Activated naive CD4-positive, alpha-beta T cell treated with anti-CD3 and anti-CD28 coated beads, Interleukin-2, amount 10 ng/mL, durations not matched to agents 7 days and 5 days (primary cell): ENCODE results near the gene CDHR3.
A peak's percentile ranks its signal among the peaks of the same experiment; 100 is the strongest.

Source experiments
- CTCF ChIA-PET: fragments of 350-600 bp; sonication (Branson Sonifier 250); formaldehyde crosslinking; loops from one replicate; lab custom pipeline; 2021; ENCODE audit warnings: antibody characterized with exemption; lab: Charles Lee
- DNase-seq: peaks from one replicate; pipeline ENCODE4 v3.0.0-alpha.2; 2020
- H3K27ac Mint-ChIP-seq: one replicate; pipeline ENCODE4 v1.8.0; 2021; ENCODE audit warnings: mild to moderate bottlenecking, moderate library complexity, mixed read lengths
- H3K27me3 Mint-ChIP-seq: one replicate; pipeline ENCODE4 v1.8.0; 2021; ENCODE audit warnings: mild to moderate bottlenecking, mixed read lengths
- H3K36me3 Mint-ChIP-seq: one replicate; pipeline ENCODE4 v1.8.0; 2021; ENCODE audit warnings: mixed read lengths
- H3K4me1 Mint-ChIP-seq: one replicate; pipeline ENCODE4 v1.8.0; 2021; ENCODE audit warnings: mixed read lengths
- H3K4me3 Mint-ChIP-seq: one replicate; pipeline ENCODE4 v1.8.0; 2021; ENCODE audit warnings: mild to moderate bottlenecking, moderate library complexity, mixed read lengths
- H3K9me3 Mint-ChIP-seq: one replicate; pipeline ENCODE4 v1.8.0; 2021; ENCODE audit warnings: mixed read lengths

CDHR3 gene

DNA sequence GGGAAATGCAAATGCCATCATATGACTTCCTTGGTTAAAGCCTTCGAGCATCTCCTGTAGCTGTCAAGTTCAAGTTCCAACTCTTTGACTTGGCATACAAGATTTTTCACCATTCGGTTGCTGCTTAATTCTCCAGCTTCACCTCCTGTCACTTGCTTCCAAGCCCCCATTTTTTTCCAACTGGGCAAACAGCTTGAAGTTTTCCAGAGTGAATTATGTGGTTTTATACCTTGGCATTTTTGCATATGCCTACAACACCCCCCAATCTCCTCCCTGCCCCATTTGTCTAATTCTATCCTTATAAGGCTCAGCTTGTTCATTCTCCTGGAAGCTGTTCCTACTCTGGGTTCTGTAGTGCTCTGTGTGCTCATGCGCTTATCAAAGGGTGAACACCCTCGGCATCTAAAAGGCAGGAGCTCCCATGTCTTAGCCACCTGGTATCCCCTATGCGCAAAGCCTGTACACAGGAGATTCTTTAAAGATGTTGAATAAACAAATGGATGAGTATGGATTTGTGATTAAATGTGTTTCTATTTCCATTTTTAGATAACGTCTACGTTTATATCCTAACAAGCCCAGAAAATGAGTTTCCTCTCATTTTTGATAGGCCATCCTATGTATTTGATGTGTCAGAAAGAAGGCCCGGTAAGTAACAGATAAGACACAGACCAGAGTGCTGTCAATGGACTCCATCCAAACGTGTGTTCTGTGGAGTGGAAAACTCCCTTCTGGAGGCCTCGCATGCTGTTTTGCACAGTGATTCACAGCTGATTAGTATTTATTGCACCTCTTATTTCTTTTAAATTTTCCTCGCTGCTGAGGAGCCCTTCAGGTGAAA lies 52.5 kb downstream of the CDHR3 start:
- H3K27me3 Mint-ChIP-seq: peaks cover 17% of the 10 kb centered on the region
- no peak overlapping the region for H3K27ac Mint-ChIP-seq
- H3K4me3 Mint-ChIP-seq: no peak overlapping the region
- H3K36me3 Mint-ChIP-seq: no peaks in the 10 kb centered on the region
- H3K9me3 Mint-ChIP-seq: no peaks in the 10 kb centered on the region
- H3K4me1 Mint-ChIP-seq: peaks cover 62% of the 10 kb centered on the region
- no peak for DNase-seq
- CTCF ChIA-PET: interaction anchor here (1.0 to 1.8 kb wide), 6 partner anchors 13 to 254 kb away, joined by 3 to 6 read pairs (median 4); no protein-coding TSS in a partner anchor

DNA sequence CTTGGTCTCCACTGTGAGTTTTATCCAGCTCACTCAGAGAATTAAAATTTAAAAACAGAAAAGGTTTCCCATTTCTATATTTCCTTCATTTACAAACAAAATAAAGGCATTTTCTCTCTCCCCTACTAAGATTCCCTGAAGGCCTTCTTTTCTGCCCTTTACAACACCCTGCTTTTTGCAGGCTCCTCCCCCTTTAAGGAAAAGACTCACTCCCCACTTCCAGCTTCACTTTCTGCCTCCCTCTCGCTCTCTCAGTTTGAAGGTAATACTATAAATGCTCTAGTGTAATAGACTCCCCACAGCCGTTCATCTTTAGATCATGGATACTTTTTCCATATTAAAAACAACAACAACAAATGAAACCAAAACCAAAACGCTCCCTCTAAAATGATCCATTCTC lies 53.3 kb downstream of the CDHR3 start:
- Mint-ChIP-seq H3K4me1 (peaks cover 67% of the 10 kb centered on the region), H3K4me3 (no peak overlapping the region), H3K27ac (no peak overlapping the region), H3K36me3 (no peaks in the 10 kb centered on the region), H3K9me3 (no peaks in the 10 kb centered on the region), H3K27me3 (peaks cover 17% of the 10 kb centered on the region)
- DNase-seq: no peak
- CTCF ChIA-PET: interaction anchor here (0.7 to 1.8 kb wide), 4 partner anchors 24 to 256 kb away, joined by 3 to 4 read pairs (median 4); no protein-coding TSS in a partner anchor

DNA sequence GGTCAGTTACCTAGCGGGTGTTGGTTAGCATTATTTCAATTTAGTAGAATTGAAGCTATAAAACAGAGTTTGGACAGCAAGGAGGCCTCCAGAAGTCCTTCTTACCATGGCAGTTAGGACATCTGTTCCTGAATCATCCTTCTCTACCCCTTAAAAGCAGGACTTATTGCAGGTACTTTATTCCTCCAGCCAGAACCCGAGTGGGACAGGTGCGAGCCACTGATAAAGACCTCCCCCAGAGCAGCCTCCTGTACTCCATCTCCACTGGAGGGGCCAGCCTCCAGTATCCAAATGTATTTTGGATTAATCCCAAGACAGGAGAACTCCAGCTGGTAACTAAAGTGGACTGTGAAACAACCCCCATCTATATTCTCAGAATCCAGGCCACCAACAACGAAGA lies 54.6 kb downstream of the CDHR3 start:
- CTCF ChIA-PET: no interaction called here
- H3K27ac Mint-ChIP-seq: no peak overlapping the region
- peaks cover 11% of the 10 kb centered on the region for H3K27me3 Mint-ChIP-seq
- peaks cover 67% of the 10 kb centered on the region for H3K4me1 Mint-ChIP-seq
- no peaks in the 10 kb centered on the region for H3K36me3 Mint-ChIP-seq
- H3K4me3 Mint-ChIP-seq: no peak overlapping the region
- H3K9me3 Mint-ChIP-seq: no peaks in the 10 kb centered on the region
- DNase-seq: no peak

DNA sequence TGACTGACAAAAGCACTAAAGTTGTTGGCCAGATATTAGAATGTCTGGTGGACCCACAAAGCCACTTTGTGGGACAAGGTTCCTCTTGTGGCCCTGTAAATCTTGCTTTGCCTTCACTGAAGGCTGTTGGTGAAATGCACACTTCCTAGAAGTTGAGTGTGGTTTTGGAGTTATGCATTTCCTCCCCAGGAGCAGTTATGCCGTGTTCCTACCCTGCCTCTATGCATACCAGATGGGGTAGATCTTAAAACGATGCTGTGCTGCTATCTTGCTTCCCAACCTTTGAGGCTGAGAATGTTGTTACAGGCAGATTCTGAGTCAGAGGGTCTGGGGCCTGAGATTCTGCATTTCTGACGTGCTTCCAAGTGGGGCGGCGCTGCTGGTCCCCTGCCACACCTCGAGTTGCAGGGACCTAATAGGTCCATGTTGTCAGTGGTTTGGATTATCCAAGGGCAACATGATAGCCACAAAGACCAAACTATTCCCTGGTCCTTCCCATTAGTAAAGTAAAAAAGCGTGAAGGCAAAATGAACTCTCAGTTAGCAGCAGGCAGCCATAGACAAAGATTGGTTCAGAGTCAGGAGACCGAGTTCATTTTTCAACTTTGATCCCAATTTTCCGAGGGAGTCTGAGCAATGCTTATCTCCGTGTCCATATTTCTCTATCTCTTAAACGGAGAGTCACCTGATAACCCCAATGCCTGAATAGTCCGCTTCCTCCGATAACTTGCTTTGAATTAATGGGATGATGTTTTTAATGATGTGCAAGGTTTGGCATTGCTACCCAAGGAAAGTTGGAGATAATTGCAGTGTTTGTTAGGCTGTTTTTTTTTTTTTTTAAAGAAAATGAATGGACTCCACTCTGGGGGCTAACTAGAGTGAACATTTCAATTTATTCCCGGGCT lies 55.8 kb downstream of the CDHR3 start:
- peaks cover 76% of the 10 kb centered on the region for H3K4me1 Mint-ChIP-seq
- peaks cover 8% of the 10 kb centered on the region for H3K27me3 Mint-ChIP-seq
- H3K4me3 Mint-ChIP-seq: no peak overlapping the region
- peak overlapping the region; percentile 30 for H3K27ac Mint-ChIP-seq
- no peaks in the 10 kb centered on the region for H3K9me3 Mint-ChIP-seq
- CTCF ChIA-PET: interaction anchor here (0.8 to 2.2 kb wide), 3 partner anchors 8 to 258 kb away, joined by 3 to 6 read pairs (median 3); no protein-coding TSS in a partner anchor
- DNase-seq: no peak
- H3K36me3 Mint-ChIP-seq: no peaks in the 10 kb centered on the region

DNA sequence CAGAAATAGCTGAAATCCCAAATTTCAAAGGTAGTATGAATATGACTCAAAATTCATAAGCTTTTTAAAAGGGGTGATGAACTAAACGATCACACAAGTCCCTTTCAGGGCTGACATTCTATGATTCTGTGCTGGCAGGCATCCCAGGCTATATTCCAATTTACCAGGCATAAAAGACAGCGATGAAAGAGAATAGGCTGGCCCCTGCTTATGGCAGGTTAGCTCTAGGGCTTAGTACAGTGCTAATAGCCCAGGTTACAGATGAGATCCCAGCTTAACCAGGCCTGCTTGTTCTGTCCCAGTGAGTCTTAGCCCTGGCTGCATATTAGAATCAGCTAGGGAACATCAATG lies 56.4 kb downstream of the CDHR3 start:
- H3K36me3 Mint-ChIP-seq: no peaks in the 10 kb centered on the region

DNA sequence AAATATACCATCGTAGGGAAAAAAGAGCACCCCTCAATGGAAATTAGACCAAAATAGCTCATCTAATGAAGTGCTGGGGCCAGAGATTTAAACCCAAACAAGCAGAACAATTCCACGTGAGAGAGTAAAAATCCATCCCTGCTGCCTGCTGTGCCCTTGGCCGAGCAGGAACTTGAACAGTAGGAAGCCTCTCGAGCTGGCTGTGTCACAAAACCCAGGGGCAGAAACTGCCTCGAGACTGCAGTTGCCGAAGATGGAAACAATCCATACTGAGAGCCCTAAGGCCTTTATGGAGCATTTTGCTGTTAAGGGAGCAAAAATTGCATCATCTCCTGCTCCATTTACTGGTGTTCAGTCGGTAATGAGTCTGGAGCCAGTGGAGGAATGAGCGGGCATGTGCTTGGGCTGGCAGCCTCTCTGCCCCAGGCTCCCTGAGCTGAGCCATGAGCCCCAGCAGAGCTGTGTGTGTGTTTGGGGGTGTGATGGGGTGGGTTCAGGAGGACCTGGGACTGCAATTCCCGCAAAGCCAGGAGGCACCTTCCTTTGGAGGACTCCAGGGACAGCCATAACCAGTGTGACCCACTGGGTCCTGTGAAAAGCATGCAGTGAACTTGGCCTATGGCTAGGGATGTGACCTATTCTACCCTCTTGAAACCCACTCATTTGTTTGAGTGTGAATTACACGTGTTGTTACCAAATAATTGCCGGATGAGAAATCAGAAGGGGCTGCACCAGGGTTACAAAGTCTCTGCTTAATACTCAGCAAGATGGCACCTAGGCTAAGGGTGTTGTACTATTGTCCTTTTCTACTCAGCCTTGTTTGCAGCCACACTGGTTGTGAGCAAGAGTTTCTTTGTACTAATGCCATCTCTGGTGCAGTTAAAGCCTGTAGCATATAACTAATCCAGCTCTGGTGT lies 58.3 kb downstream of the CDHR3 start:
- Mint-ChIP-seq H3K27me3 (peaks cover 12% of the 10 kb centered on the region), H3K4me1 (peaks cover 79% of the 10 kb centered on the region), H3K4me3 (peak overlapping the region; percentile 6), H3K27ac (peak overlapping the region; percentile 93), H3K36me3 (no peaks in the 10 kb centered on the region), H3K9me3 (no peaks in the 10 kb centered on the region)
- no peak for DNase-seq
- CTCF ChIA-PET: interaction anchor here (0.9 to 3.5 kb wide), 6 partner anchors 8 to 365 kb away, joined by 3 to 8 read pairs (median 6); no protein-coding TSS in a partner anchor

More for the DNA sequence above, 56.4 kb downstream of the CDHR3 start:
- Mint-ChIP-seq H3K27me3 (peaks cover 11% of the 10 kb centered on the region), H3K9me3 (no peaks in the 10 kb centered on the region), H3K4me3 (no peak overlapping the region), H3K4me1 (peaks cover 82% of the 10 kb centered on the region), H3K27ac (no peak overlapping the region)
- no peak for DNase-seq
- CTCF ChIA-PET: interaction anchor here (0.8 to 3.5 kb wide), 4 partner anchors 8 to 259 kb away, joined by 3 to 8 read pairs (median 4); no protein-coding TSS in a partner anchor

DNA sequence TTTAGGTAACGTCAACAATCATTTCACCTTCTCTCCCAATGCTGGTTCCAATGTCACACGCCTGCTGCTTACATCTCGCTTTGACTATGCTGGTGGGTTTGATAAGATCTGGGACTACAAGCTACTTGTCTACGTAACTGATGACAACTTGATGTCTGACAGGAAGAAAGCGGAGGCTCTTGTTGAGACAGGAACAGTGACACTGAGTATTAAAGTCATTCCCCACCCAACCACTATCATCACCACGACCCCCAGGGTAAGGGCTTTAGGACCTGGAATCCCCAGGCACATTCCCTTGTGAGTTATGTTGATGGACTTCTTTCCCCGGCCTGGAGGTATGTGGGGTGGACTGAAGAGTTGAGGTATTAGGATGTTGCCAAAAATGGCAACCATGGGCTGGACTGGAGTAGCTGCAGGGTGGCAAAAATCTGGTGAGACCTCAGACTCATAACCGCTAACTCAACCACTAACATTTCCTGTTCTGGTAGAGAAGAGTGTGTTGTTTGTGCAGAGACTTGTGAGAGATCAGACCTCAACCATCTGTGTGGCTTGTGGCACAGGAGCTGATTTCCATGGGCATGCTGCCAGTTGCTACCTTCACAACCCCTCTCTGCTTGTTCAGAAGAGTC lies 59.2 kb downstream of the CDHR3 start:
- peak overlapping the region; percentile 6 for H3K4me3 Mint-ChIP-seq
- H3K9me3 Mint-ChIP-seq: no peaks in the 10 kb centered on the region
- peaks cover 78% of the 10 kb centered on the region for H3K4me1 Mint-ChIP-seq
- H3K27ac Mint-ChIP-seq: peak overlapping the region; percentile 93
- peak; percentile 82 for DNase-seq
- H3K27me3 Mint-ChIP-seq: peaks cover 17% of the 10 kb centered on the region
- CTCF ChIA-PET: interaction anchor here (1.3 to 3.5 kb wide), 7 partner anchors 14 to 366 kb away, joined by 3 to 8 read pairs (median 6); no protein-coding TSS in a partner anchor
- no peaks in the 10 kb centered on the region for H3K36me3 Mint-ChIP-seq

DNA sequence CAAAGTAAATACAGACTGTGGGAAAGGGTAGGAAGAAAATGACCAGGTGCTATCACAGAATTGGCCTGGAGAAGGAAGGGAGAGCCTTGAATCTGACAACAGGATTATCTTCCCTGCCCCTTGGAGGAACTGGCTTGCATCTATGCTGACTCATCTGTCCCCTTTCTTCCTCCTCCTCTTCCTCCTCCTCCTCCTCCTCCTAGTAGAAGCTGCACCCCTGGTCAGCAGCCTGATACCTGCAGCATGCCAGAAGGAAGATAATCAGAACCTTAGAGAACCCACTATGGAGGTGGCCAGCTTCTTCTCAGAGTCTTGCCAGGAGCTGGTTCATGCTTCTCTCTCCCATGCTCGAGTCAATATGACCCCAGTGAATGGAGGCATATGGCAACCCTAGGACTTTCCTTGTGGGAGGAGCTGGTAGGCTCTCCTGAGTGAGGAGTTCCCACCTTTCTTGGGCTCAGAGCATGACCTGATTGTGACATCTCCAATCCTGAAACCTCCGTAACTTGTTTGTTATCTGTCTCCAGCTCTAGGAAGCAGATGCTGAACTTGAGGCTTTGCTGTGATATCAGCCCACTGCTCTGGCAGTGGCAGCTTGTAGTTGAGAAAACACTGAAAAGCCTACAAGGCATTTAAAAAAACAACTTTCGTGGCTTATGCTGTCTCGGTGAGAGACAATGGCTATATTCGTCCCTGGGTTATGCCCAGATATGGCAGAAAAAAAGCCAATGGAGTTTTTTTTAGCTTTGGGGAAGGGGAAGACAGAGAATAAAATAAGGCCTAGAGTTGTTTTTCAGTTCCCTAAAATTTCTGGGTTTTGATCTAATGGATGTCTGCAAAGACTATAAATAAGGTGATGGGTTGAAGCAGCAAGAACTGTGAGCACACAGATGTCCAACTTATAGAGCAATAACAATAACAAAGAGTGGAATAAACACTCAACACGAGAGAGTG lies 60.6 kb downstream of the CDHR3 start:
- Mint-ChIP-seq H3K27me3 (peaks cover 18% of the 10 kb centered on the region), H3K36me3 (no peaks in the 10 kb centered on the region), H3K4me1 (peaks cover 72% of the 10 kb centered on the region), H3K9me3 (no peaks in the 10 kb centered on the region), H3K27ac (peak overlapping the region; percentile 93), H3K4me3 (no peak overlapping the region)
- no peak for DNase-seq
- CTCF ChIA-PET: interaction anchor here (0.6 to 2.2 kb wide), 5 partner anchors 13 to 509 kb away, joined by 3 to 8 read pairs (median 6); no protein-coding TSS in a partner anchor

DNA sequence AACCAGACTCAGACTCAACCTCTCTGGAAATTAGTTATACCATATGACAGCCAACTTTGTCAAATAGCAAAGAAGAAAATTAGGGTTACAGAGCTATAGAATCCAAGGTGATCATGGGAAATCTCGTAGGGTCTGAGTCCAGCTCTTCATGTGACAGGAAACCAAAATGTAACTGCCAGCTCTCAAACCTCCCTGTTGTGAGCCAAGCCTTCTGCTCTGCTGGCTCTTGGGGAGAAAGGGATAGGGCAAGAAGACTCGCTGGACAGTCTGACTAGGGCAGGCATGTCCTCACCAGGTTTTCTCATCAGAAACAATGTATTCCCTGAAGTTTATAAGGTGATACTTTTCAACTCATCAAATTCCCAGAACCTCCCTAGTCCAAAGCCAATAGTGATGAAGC lies 63.0 kb downstream of the CDHR3 start:
- CTCF ChIA-PET: interaction anchor here (0.6 to 1.5 kb wide), 5 partner anchors 13 to 303 kb away, joined by 3 to 4 read pairs (median 3); no protein-coding TSS in a partner anchor
- Mint-ChIP-seq H3K36me3 (no peaks in the 10 kb centered on the region), H3K27ac (no peak overlapping the region), H3K9me3 (no peaks in the 10 kb centered on the region), H3K4me3 (no peak overlapping the region), H3K4me1 (peaks cover 52% of the 10 kb centered on the region), H3K27me3 (peaks cover 21% of the 10 kb centered on the region)
- DNase-seq: no peak

DNA sequence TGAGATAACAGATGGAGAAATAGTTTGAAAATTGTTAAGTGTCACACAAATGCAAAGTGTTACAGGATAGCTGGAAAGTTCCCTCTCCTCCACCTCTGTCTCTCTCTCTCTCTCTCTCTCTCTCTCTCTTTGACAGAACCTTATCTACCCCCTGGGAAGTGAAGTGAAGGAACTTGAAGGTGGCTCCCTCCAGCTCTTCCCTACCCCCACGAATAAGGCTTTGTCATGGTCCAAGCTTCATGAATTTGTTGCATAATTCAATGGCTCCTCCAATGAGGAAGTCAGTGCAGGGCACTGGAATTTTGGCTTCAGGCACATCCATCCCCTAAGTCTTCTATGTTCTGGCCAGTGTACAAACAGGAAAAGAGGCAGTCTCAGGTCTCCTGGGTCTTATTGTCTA lies 66.4 kb downstream of the CDHR3 start:
- Mint-ChIP-seq H3K9me3 (no peaks in the 10 kb centered on the region), H3K27me3 (peaks cover 27% of the 10 kb centered on the region), H3K4me1 (peaks cover 29% of the 10 kb centered on the region), H3K27ac (no peak overlapping the region), H3K4me3 (no peak overlapping the region), H3K36me3 (no peaks in the 10 kb centered on the region)
- CTCF ChIA-PET: interaction anchor here (1.1 to 4.5 kb wide), 5 partner anchors 9 to 373 kb away, joined by 3 to 32 read pairs (median 4); no protein-coding TSS in a partner anchor
- DNase-seq: no peak

DNA sequence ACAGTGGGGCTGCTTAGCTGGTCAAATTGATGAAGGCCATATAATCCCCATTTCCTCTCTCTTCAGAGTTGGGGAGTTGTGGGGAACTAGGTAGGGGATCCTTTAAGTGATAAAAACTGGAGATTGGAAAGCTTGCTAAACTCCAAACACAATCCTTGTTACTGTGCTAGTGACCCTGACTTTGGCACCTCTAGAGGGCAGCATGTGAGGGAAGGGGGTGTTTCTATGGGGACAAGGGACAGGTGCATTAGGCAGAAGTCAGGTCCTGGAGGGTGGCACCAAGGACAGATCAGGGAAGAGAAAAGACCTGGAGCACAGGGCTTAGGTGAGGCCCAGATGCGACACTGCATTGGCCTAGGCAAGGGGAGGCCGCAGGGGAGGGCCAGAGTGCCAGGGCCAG lies 66.9 kb downstream of the CDHR3 start:
- no peak overlapping the region for H3K27ac Mint-ChIP-seq
- H3K9me3 Mint-ChIP-seq: no peaks in the 10 kb centered on the region
- CTCF ChIA-PET: interaction anchor here (1.3 to 4.5 kb wide), 3 partner anchors 11 to 373 kb away, joined by 3 to 32 read pairs (median 5); no protein-coding TSS in a partner anchor
- H3K4me3 Mint-ChIP-seq: no peak overlapping the region
- peaks cover 26% of the 10 kb centered on the region for H3K4me1 Mint-ChIP-seq
- DNase-seq: no peak
- no peaks in the 10 kb centered on the region for H3K36me3 Mint-ChIP-seq
- peaks cover 26% of the 10 kb centered on the region for H3K27me3 Mint-ChIP-seq
